NCI-H1436 (cell line): ENCODE data around the gene CNP.
"Not testable (repeated sequence)": the region's sequence is repeated elsewhere in the genome, so short reads cannot be mapped to it uniquely, and the experiment has no call there.

ENCODE experiments used
- DNase-seq: peaks from one replicate; lab custom pipeline; 2025; lab: John Stamatoyannopoulos, UW

CNP gene

GRCh38 chr17:41966463-41967140 is at the start of gene CNP:
Gene CNP (plus strand): TSS chr17:41966795. CDS start chr17:41966885, 90 bp downstream.
- DNase-seq: peak; percentile 87

GRCh38 chr17:41917192-41917591 is 49.4 kb upstream of the CNP start:
- DNase-seq: no peak

GRCh38 chr17:41917679-41918313 is 48.8 kb upstream of the CNP start:
- DNase-seq: peak; percentile 39

GRCh38 chr17:41918314-41919164 is 48.1 kb upstream of the CNP start, which contains the start of gene ACLY:
Gene ACLY (minus strand): TSS chr17:41918951. CDS start chr17:41913873, 5,078 bp downstream.
- DNase-seq: peak; percentile 98

GRCh38 chr17:41919165-41919817 is 47.3 kb upstream of the CNP start:
- DNase-seq: no peak

GRCh38 chr17:41919840-41920579 is 46.6 kb upstream of the CNP start:
- DNase-seq: no peak

GRCh38 chr17:41920580-41920955 is 46.0 kb upstream of the CNP start:
- no peak for DNase-seq

- no peak for DNase-seq
Observed at GRCh38 chr17:41925991-41926590, 40.5 kb upstream of the CNP start.

GRCh38 chr17:41928693-41929251 is 37.8 kb upstream of the CNP start:
- no peak for DNase-seq

GRCh38 chr17:41930009-41930832 is 36.4 kb upstream of the CNP start, which contains the start of gene ODAD4:
Gene ODAD4 (plus strand): TSS chr17:41930617. CDS start chr17:41930724, 107 bp downstream.
- DNase-seq: peak; percentile 96

- DNase-seq: not testable (repeated sequence)
Observed at GRCh38 chr17:41930833-41931156, 35.8 kb upstream of the CNP start.

GRCh38 chr17:41931715-41932114 is 34.9 kb upstream of the CNP start:
- not testable (repeated sequence) for DNase-seq

GRCh38 chr17:41932816-41933389 is 33.7 kb upstream of the CNP start:
- DNase-seq: no peak

GRCh38 chr17:41935641-41936040 is 31.0 kb upstream of the CNP start:
- no peak for DNase-seq

- no peak for DNase-seq
Observed at GRCh38 chr17:41937970-41938954, 28.3 kb upstream of the CNP start.

GRCh38 chr17:41939044-41939692 is 27.4 kb upstream of the CNP start:
- no peak for DNase-seq

GRCh38 chr17:41939693-41940090 is 26.9 kb upstream of the CNP start:
- DNase-seq: no peak

GRCh38 chr17:41941168-41941567 is 25.4 kb upstream of the CNP start:
- DNase-seq: no peak
